Keratinocyte (primary cell): ENCODE measurements around the gene DLG5.

Experiments used
- EZH2 ChIP-seq: IDR thresholded peaks from one replicate; pipeline ENCODE4 v1.6.1; 2012; ENCODE audit warnings: inconsistent platforms, mild to moderate bottlenecking, low read length, moderate library complexity
- TF ChIP-seq, protein P1 (sequence below), 3 experiments: IDR thresholded peaks in 1 of 3; conservative IDR thresholded peaks in 1 of 3; optimal IDR thresholded peaks in 1 of 3; 2 replicates in 2 of 3; 3 replicates in 1 of 3; pipeline versions ENCODE3 to v1.5.1; 2011; ENCODE audit warnings: low read length in 3 of 3, mild to moderate bottlenecking in 3 of 3, moderate library complexity in 2 of 3, control low read depth in 1 of 3, inconsistent platforms in 1 of 3; ENCODE audit not compliant: insufficient read depth in 2 of 3; ENCODE audit errors: extremely low read depth in 1 of 3

DNA sequence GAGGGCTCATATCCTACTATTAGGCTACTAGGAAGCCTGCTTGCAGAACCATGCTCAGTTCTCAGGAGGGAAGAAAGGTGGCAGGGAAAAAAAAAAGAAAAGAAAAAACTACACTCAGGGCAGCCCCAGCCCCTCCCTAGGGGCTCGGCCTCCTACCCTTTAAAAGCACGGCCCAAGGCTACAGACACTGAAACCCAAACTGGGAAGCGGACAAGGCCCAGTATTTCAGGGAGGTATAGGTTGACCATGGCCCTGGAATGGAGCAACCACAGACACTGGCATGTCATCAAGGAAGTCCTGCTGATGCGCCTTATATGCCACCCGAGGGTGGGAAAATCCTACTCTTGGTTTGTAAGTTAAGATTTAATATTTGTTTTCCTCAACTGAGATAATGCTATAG, 50.8 kb downstream of the DLG5 start:
- TF ChIP-seq, protein P1, sequence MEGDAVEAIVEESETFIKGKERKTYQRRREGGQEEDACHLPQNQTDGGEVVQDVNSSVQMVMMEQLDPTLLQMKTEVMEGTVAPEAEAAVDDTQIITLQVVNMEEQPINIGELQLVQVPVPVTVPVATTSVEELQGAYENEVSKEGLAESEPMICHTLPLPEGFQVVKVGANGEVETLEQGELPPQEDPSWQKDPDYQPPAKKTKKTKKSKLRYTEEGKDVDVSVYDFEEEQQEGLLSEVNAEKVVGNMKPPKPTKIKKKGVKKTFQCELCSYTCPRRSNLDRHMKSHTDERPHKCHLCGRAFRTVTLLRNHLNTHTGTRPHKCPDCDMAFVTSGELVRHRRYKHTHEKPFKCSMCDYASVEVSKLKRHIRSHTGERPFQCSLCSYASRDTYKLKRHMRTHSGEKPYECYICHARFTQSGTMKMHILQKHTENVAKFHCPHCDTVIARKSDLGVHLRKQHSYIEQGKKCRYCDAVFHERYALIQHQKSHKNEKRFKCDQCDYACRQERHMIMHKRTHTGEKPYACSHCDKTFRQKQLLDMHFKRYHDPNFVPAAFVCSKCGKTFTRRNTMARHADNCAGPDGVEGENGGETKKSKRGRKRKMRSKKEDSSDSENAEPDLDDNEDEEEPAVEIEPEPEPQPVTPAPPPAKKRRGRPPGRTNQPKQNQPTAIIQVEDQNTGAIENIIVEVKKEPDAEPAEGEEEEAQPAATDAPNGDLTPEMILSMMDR (optimal IDR thresholded peaks at IDR 0.05 in 1 of 3, IDR thresholded peaks at IDR 0.05 in 1 of 3, conservative IDR thresholded peaks at IDR 0.05 in 1 of 3; ENCODE audit: extremely low read depth in 1 of 3, insufficient read depth in 2 of 3, low read length in 3 of 3) = no peak
- TF ChIP-seq EZH2 = no peak
